ENCODE data around the gene PHAF1.
A peak's percentile ranks its signal among the peaks of the same experiment; 100 is the strongest.

The PHAF1 gene

DNA sequence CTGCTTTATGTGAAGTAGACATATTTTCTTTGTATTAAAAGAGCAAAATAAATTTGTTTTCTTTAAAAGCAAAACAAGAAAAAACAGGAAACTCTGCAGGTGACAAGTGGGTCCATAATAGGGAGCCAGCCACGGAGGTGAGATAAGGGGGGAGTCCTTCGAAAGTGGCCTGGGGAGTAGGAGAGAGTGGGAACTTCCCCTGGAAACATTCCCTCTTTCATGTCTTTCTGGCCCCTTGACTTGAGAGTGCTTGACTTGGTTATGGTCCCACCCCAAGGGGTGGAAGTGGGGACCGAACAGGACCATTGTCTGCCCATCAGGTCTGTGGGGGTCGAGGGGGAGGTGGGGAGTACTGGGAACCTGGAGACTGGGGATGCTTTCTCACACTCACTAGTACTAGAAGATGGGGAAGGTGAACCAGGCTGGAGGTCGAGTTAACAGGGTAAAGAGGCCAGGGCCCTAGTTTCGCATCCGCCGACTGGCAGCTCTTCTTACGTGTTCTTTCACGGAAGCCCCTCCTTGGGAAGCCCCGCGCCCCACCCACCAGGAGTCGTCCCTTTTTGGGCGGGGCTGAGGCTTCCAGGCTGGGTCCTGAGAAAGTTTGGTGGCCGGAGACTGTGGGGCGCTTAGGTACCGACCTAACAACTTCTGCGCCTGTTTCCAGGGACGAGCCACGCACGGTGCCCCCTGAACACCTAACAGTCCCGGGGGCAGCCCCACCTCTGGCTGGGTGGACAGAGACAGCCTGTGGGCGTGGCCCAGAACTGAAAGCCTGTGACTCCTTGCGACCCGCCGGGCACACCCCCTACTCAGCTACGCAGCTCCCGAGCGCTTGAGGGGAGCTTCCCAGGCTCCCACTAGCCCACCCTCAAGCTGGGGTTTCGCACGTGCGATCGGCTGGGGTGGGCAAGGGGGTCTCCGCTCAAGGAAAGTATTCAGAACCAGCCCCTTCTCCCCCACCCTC is 49.2 kb downstream of the PHAF1 start:
- peaks cover 51 to 75% (median 59%) of the 10 kb centered on the region in 10 experiments for H3K4me1 ChIP-seq
- H3K27ac ChIP-seq = peak overlapping the region; percentile 55 to 76 (median 68); a peak in 21 of 22 replicates
- peak overlapping the region; percentile 71 to 89 (median 81) for H3K9ac ChIP-seq
- peak overlapping the region; percentile 80 to 100 (median 97) for H3K4me2 ChIP-seq
- H3K36me3 ChIP-seq = peaks cover 0 to 7% (median 0%) of the 10 kb centered on the region in 11 experiments; a peak in 2 of 22 replicates
- no peak for TF ChIP-seq Cebpa-rat (IDR thresholded peaks at IDR 0.05)
- H3K27me3 ChIP-seq = peaks cover 28 to 50% (median 39%) of the 10 kb centered on the region in 11 experiments
- H4K20me1 ChIP-seq = peaks cover 61 to 84% (median 81%) of the 10 kb centered on the region in 11 experiments
- H3K9me3 ChIP-seq (replicated peaks in 1 of 11) = no peaks in the 10 kb centered on the region
- peak overlapping the region; percentile 77 to 97 (median 92) for H3K4me3 ChIP-seq

DNA sequence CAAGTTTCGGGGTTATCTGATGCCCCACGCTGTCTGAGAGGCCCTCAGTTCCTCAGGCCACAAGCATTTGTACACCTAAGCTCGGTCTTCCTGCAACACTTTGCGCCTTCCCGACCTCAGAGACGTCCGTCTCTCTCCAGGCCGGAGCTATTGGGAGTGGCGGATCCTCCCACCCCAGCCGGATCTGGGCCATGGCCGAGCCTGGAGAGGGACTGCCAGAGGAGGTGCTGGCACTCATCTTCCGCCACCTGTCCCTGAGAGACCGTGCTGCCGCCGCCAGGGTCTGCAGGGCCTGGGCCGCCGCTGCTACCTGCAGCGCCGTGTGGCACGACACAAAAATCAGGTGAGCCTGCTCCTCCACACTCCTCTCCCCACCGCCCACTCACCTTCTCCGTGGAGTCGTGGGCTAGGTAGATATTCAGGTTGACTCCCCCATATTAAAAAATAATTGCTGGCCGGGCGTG is 51.9 kb downstream of the PHAF1 start:
- peaks cover 38 to 74% (median 70%) of the 10 kb centered on the region in 11 experiments for H4K20me1 ChIP-seq
- H3K27ac ChIP-seq = no peak overlapping the region
- no peaks in the 10 kb centered on the region for H3K9me3 ChIP-seq (replicated peaks in 1 of 11)
- H3K36me3 ChIP-seq = no peaks in the 10 kb centered on the region
- peak overlapping the region in 6 of 10 experiments; percentile 77 to 97 (median 94); a peak in 10 of 20 replicates for H3K4me3 ChIP-seq
- peaks cover 46 to 73% (median 58%) of the 10 kb centered on the region in 10 experiments for H3K4me1 ChIP-seq
- H3K4me2 ChIP-seq = peak overlapping the region; percentile 87 to 100 (median 97)
- no peak for TF ChIP-seq Cebpa-rat (IDR thresholded peaks at IDR 0.05)
- H3K9ac ChIP-seq = no peak overlapping the region; a peak in 2 of 22 replicates
- peaks cover 53 to 60% (median 57%) of the 10 kb centered on the region in 11 experiments for H3K27me3 ChIP-seq

DNA sequence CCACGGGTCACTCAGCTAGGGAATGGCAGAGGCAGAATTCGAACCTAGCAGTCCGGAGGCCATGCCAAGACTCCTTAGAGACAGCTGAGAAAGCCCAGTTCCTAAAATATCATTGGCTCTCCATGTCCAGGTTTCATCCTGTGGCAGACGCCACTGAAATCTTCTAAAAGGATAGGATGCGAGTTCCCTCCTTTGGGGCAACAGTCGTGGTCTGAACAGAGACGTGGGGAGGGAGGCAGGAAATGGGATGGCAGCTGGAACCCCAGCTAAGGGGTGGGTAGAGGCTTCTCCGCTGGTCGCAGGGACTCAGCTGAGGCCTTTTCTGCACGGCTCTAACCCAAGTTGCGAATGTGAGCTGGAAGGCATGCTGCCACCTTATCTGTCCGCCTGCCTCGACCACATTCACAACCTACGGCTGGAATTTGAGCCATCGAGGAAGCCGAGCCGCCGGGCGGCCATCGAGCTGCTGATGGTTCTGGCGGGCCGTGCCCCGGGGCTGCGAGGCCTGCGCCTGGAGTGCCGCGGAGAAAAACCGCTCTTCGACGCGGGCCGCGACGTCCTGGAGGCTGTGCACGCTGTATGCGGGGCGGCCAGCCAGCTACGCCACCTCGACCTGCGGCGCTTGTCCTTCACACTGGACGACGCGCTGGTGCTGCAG is 52.9 kb downstream of the PHAF1 start:
- Histone ChIP-seq H3K4me2 (peak overlapping the region; percentile 70 to 97 (median 87)), H3K4me1 (peaks cover 45 to 79% (median 58%) of the 10 kb centered on the region in 10 experiments), H4K20me1 (peaks cover 28 to 72% (median 60%) of the 10 kb centered on the region in 11 experiments; a peak in 21 of 22 replicates), H3K9ac (peak overlapping the region in 3 of 11 experiments; percentile 20 to 47 (median 35); a peak in 1 of 22 replicates), H3K9me3 (replicated peaks in 1 of 11) (no peaks in the 10 kb centered on the region), H3K36me3 (no peaks in the 10 kb centered on the region), H3K4me3 (peak overlapping the region; percentile 45 to 66 (median 53)), H3K27ac (no peak overlapping the region), H3K27me3 (peaks cover 53 to 67% (median 67%) of the 10 kb centered on the region in 11 experiments)
- no peak for TF ChIP-seq Cebpa-rat (IDR thresholded peaks at IDR 0.05)

DNA sequence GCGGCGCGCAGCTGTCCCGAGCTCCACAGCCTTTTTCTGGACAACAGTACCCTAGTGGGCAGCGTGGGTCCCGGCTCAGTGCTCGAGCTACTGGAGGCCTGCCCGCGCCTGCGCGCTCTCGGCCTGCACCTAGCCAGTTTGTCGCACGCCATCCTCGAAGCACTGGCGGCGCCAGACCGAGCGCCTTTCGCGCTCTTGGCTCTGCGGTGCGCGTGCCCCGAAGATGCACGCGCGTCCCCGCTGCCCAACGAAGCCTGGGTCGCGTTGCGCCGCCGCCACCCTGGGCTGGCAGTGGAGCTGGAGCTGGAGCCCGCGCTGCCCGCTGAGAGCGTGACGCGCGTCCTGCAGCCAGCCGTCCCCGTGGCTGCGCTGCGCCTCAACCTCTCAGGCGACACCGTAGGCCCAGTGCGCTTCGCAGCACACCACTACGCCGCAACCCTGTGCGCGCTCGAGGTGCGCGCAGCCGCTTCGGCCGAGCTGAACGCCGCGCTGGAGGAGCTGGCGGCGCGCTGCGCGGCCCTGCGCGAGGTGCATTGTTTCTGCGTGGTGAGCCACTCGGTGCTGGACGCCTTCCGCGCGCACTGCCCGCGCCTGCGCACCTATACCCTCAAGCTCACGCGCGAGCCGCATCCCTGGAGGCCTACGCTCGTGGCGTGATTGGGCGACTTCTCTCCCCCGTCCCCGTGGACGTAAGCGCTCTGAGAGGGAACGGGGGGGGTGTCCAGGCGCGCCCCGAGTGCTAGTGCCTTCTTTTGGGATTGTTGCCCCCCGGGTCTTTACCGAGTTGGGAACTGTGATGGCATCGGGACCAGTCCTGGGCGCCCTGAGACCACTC is 53.6 kb downstream of the PHAF1 start:
- H3K4me2 ChIP-seq = peak overlapping the region; percentile 70 to 97 (median 87)

DNA sequence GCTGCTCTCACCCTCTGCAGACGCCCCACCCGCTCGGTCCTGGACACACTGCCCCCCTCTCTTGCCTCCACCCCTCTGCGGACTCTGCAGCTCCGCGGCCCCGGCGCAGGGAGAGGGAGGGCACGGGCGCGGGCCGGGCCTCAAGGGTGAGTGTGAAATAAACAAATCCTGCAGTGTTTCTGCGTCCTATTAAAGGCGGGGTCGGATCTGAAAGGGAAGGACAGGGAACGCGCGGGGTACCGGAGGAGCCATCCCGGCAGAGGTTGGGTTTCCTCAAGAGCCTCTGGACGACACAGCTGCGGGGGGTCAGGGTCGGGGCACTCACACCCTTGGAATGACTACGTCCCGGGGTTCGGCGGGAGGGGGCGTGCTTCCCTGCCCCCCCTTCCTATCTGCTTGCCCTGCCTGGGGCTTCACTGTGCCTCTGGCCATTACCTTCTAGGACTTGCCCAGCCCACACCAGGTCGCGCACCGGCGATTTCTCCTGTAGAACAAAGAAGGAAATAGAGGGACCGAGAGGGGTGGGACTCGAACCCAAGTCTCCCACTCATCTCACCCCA is 54.3 kb downstream of the PHAF1 start:
- Histone ChIP-seq H3K27ac (no peak overlapping the region), H3K9ac (peak overlapping the region in 10 of 11 experiments; percentile 9 to 51 (median 23); a peak in 12 of 22 replicates), H3K4me2 (peak overlapping the region; percentile 70 to 97 (median 87)), H3K4me3 (peak overlapping the region; percentile 45 to 66 (median 53)), H3K36me3 (no peaks in the 10 kb centered on the region), H3K27me3 (peaks cover 53 to 82% (median 81%) of the 10 kb centered on the region in 11 experiments), H4K20me1 (peaks cover 18 to 59% (median 46%) of the 10 kb centered on the region in 11 experiments; a peak in 20 of 22 replicates), H3K9me3 (replicated peaks in 1 of 11) (no peaks in the 10 kb centered on the region), H3K4me1 (peaks cover 37 to 78% (median 53%) of the 10 kb centered on the region in 10 experiments)
- no peak for TF ChIP-seq Cebpa-rat (IDR thresholded peaks at IDR 0.05)

More for the DNA sequence above, 53.6 kb downstream of the PHAF1 start:
- no peaks in the 10 kb centered on the region for H3K36me3 ChIP-seq
- peaks cover 21 to 66% (median 52%) of the 10 kb centered on the region in 11 experiments; a peak in 20 of 22 replicates for H4K20me1 ChIP-seq
- H3K27ac ChIP-seq = no peak overlapping the region
- TF ChIP-seq Cebpa-rat (IDR thresholded peaks at IDR 0.05) = no peak
- peaks cover 38 to 78% (median 53%) of the 10 kb centered on the region in 10 experiments for H3K4me1 ChIP-seq
- peaks cover 53 to 75% (median 74%) of the 10 kb centered on the region in 11 experiments for H3K27me3 ChIP-seq
- H3K9me3 ChIP-seq (replicated peaks in 1 of 11) = no peaks in the 10 kb centered on the region
- peak overlapping the region; percentile 45 to 66 (median 53) for H3K4me3 ChIP-seq
- peak overlapping the region in 10 of 11 experiments; percentile 9 to 51 (median 23); a peak in 10 of 22 replicates for H3K9ac ChIP-seq

DNA sequence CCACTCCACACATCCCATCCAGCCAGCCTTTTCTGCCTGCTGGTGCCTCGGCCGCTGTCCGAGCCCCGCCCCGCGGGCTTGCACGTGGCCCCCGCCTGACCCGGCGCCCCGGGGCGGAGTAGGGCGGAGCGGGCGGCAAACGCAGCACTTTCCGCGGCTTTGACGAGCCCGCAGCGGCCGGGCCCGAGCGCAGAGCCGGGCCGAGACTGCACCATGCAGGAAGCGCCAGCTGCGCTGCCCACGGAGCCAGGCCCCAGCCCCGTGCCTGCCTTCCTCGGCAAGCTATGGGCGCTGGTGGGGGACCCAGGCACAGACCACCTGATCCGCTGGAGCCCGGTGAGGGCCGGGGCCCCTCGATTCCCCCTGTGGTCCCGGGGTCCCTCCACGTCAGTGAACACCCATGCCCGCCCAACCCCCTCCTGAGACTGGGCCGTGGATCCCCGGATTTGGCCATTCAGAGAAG is 54.9 kb downstream of the PHAF1 start, which contains the start of gene HSF4:
Gene HSF4, plus strand, starts transcription at position 147 of the 463 bp plus-strand sequence. Its CDS starts 67 bp downstream, at position 214.
- Histone ChIP-seq H3K9me3 (replicated peaks in 1 of 11) (no peaks in the 10 kb centered on the region), H3K27ac (no peak within 1 kb of the TSS; a peak in 1 of 22 replicates), H3K4me2 (peak within 1 kb of the TSS; percentile 70 to 97 (median 87)), H3K36me3 (no peaks in the 10 kb centered on the region), H3K27me3 (peaks cover 53 to 87% (median 82%) of the 10 kb centered on the region in 11 experiments), H3K4me3 (peak within 1 kb of the TSS; percentile 45 to 66 (median 53)), H3K4me1 (peaks cover 40 to 84% (median 56%) of the 10 kb centered on the region in 10 experiments), H4K20me1 (peaks cover 18 to 55% (median 44%) of the 10 kb centered on the region in 11 experiments; a peak in 20 of 22 replicates), H3K9ac (peak within 1 kb of the TSS in 10 of 11 experiments; percentile 9 to 69 (median 30); a peak in 12 of 22 replicates)
- no peak for TF ChIP-seq Cebpa-rat (IDR thresholded peaks at IDR 0.05)

Measured in BLaER1 treated with 17β-estradiol and CSF1 and Interleukin-3, amounts not matched to agents 10 nM and 100 nM (cell line).